B cell (primary cell): ENCODE measurements around the gene RAPGEF5.

ENCODE experiments used
- EZH2 ChIP-seq: IDR thresholded peaks from 2 replicates; pipeline ENCODE4 v1.6.1; 2012; ENCODE audit warnings: borderline replicate concordance, low read depth, mild to moderate bottlenecking, moderate library complexity, low read length; ENCODE audit not compliant: insufficient read depth, poor library complexity, severe bottlenecking
- TF ChIP-seq, protein P1 (sequence below): fragments of 200-600 bp; IDR thresholded peaks from one replicate; pipeline ENCODE4 v1.8.0; 2022; ENCODE audit warnings: antibody characterized with exemption, mild to moderate bottlenecking

DNA sequence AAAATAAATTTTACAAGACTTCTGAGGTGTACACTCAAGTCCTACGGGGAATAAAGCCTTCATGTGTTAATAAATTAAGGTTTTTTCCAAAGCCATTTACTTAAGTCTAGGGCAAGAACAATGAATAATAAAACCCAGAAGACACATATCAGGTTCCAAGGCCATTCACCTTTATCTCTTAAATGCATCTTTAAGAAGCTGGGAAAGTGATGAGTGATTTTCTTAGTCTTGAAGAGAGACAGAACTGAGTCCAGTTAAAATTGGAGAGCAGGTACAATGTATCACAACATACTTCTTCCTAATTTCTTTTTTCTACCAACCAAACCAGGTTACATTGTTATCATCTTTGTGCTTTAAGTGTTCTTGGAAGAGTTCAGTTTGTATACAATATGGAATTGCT lies 189.5 kb downstream of the RAPGEF5 start:
- TF ChIP-seq, protein P1, sequence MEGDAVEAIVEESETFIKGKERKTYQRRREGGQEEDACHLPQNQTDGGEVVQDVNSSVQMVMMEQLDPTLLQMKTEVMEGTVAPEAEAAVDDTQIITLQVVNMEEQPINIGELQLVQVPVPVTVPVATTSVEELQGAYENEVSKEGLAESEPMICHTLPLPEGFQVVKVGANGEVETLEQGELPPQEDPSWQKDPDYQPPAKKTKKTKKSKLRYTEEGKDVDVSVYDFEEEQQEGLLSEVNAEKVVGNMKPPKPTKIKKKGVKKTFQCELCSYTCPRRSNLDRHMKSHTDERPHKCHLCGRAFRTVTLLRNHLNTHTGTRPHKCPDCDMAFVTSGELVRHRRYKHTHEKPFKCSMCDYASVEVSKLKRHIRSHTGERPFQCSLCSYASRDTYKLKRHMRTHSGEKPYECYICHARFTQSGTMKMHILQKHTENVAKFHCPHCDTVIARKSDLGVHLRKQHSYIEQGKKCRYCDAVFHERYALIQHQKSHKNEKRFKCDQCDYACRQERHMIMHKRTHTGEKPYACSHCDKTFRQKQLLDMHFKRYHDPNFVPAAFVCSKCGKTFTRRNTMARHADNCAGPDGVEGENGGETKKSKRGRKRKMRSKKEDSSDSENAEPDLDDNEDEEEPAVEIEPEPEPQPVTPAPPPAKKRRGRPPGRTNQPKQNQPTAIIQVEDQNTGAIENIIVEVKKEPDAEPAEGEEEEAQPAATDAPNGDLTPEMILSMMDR: no peak
- TF ChIP-seq EZH2: no peak
